AG08396 (cell line): ENCODE measurements around the gene TARS3.

ENCODE experiments used
- DNase-seq: peaks from one replicate; pipeline ENCODE4 v3.0.0; 2012; ENCODE audit warnings: low spot score, mixed read lengths

The TARS3 gene

DNA sequence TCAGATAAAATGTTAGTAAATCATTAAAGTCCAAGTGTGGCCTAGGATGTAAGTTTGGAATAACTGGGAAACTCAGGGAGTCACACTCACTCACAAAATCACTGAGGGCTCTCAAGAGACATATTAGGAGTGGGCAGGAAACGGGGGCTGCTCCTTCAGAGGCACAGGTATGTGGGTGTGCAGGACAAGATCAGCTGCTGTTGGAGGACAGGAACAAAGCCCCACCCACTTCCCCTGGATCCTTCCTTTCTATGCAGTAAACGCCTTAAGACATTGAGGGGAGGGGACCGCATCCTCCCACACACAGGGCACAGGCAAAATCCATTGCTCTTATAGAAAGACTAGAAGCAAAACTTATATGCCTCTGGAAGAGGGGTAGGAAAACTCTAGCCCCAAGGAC, 102.3 kb downstream of the TARS3 start:
- no peak for DNase-seq

DNA sequence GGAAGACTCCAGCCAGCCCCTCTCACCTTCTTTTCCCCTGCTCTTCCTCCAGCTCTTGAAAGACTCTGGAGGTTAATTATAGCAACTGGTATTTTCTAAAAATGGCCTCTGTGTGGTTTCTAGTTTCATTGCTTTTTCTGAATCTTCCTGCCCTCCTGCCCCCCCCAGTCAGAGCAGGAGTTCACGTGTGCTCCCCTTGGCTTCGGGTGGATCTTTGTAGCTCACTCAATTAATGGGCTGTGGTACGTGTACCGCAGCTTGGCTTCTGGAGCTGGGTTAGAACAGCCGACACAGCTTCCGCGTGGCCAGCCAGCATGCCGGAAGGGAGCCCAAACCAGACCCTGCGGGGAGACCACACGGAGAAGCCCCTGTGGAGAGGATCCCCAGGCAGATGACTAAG, 103.6 kb downstream of the TARS3 start:
- DNase-seq, result no peak

DNA sequence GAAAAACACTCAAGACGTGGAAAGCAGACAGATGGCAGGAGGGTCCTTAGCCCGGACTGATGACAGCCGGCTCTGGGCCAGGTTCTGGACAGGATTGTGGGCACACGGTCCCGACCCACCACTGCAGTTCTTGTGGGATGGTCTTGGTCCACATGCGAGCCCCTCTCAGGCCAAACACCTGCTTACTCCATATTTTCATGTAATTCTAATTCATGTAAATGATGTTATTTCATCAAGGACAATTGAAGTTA, 104.7 kb downstream of the TARS3 start:
- no peak for DNase-seq

DNA sequence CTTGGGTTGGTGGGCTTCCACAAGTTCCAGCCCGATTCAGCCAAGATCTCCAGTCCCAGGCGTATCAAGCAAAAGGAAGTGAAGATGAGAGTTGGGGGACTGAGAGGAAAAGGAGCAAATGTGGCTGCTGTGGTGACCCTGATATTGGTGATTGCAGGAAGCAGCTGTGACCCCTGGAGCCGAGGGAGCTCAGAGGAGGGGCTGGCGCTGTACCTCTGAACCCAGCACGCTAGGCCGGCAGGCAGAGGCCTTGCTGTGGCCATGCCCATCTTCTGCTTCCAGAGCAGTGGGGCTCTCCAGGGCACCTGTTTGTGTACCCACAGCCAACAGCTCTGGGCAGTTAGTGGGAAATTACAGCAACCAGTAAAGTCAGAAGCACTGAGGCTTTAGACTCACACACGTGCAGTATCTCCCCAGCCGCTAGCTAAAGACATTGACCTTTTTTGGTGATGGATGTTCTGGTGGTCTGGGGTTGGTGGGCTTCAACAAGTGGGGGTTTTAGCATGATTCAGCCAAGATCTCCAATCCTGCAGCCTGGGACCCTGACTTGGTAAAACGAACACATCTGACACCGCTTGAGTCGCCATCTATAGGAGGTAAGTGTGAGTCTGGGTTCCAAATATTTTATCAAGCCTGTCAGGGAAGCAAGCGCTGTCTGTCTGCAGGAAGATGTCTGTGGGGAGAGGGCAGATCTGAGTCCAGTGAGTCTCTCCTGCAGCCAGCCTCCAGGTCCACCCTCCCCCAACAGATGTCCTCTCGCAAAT, 105.2 kb downstream of the TARS3 start:
- DNase-seq, result no peak

DNA sequence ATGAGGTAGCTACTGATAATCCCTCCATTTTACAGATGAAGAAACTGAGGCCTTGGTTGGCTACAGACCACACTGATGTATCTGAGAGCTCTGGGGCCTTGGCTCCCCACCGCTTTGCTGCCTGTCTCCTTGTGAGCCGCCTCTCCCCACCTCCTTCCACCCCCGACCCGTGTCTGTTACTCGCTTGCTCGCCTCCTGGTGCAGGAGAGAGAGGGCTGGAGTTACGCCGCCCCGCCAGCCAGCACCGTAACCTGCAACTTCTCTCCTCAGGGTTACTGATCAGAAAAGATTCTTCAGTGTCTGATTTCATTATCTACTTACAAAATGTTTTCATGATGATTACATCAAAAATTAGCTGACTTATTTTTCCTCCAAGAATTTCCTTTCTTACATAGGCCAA, 106.2 kb downstream of the TARS3 start:
- DNase-seq, result no peak

DNA sequence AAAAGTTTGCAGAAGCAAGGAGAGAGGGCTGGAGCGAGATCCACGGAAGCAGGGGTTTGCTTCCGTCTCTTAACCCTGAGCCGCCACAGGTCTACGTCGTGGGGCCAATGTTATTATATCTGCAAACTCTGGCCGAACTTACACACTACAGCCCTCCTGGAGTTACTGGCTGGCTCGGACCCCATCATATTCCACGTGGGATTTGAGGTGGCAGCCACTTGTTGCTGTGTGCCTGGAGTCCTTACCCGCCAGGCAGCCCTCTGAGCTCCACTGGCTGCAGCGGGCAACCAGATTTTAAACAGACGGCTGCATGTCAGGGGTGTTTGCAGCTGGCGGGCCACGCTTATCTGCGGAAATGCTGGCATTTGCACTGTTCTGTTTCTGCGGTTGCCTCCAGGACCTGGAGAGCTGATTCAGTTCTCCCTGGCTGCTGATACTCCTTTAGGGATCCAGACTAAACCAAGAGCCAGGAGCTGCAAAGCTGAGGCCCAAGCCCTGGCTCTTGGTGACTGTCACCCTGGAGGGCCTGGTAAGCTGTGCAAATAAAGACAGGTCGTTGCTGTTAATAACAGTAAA, 106.8 kb downstream of the TARS3 start:
- no peak for DNase-seq

DNA sequence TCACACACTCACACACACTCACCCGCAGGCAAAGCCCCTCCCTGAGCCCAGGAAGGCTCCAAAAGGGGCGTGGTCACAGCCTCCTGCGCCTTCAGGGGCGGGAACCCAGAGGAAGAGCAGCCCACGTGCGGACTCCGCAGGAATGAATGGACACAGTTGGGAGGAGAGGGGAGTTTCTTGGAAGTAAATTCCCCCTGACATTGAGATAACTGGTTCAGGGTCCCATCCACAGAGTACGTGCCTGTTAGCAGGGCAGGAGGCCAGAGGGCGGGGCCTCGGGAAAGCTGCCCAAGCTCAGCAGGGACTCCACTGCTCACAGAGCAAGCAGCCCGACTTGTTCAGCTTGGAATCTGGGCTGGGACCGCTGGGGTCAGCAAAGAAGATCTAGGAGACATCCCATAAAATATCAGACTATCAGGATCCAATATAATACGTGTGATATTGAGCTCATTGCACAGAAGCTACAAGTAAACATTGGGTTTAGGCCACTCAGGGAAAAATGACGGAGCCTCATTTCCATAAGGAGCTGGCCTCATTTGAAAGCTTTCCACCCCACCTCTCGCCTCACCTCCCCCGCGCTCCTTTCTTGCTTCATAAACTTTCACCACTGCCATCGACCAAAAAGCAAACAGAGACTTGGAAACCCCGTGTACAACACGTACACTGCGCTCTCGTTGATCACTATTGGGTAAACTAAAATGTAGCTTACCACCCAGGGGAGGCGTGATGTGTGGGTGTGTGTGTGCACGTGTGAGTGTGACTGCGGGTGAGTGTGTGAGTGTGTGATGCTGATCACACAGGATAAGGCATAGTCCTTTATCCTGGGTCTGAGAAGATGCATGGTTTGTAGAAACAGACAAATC, 108.1 kb downstream of the TARS3 start:
- DNase-seq, result peak; percentile 74

DNA sequence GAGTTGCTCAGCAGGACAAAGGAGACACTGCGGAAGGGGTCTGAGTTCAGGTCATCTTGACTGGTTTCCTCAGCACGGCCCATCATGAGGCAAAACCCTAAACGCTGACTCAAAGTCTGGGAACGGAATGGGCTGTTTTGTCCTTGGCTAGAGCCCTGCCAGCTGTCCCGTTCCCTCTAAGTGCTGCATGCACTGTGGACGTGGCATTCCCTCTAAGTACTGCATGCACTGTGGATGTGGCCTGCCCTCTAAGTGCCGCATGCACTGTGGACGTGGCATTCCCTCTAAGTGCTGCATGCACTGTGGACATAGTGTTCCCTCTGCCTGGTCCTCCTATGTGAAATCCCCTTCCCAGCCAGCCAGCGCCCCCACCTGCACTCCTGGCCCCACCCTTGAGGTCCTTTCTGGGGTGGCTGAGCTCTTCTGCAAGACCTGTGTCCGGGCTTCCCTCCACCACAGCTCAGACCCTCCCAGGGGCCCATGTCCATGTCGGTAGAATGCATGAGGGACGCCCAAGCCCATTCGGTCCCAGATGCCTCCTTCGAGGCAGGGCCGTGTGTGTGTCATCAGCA, 108.8 kb downstream of the TARS3 start:
- DNase-seq, result no peak

DNA sequence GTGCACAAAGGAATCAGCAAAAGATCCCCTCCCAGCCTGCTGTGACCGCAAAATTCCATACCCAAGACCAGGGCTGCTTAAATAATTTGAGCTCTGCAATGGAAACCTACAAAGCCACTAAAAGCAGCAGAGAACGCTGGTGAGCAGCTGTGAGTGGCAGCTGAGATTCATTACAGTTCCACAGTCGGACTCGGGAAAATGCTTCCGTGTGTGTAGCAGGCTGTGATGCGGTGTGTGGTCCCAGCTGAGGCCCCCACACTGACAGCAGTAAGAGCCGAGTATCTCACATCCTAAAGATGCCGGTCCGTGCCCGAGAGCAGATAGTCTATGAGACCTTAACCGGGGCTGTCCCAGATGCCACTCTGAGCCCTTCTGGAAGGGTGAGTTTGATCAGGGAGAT, 109.5 kb downstream of the TARS3 start:
- DNase-seq, result no peak

DNA sequence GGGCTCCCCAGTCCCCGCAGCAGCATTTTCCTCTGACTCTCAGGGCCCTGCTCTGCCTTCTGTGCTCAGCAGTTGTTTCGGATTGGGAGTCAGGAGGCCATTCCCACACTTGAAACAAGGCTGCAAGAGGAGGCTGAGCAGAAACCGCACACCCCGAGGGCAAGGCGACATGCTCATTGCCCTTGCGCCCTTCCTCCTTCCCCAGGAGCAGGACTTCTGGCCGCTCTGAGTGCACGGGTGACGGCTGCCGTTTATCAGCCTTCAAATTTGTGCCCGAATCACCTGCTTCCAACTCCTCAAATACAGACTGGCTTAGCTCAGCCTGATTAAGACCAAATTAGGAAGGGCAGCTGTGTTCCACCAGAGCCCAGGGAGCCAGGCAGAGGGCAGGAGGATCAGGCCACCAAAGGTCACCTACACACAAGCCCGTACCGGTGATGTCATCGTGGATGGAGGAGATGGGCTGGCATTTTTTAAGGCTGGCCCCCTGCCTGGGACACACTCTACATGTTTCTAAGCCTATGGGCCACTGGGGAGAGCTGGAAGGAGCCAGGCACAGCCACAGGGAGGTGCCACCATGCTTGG, 110.2 kb downstream of the TARS3 start:
- no peak for DNase-seq

DNA sequence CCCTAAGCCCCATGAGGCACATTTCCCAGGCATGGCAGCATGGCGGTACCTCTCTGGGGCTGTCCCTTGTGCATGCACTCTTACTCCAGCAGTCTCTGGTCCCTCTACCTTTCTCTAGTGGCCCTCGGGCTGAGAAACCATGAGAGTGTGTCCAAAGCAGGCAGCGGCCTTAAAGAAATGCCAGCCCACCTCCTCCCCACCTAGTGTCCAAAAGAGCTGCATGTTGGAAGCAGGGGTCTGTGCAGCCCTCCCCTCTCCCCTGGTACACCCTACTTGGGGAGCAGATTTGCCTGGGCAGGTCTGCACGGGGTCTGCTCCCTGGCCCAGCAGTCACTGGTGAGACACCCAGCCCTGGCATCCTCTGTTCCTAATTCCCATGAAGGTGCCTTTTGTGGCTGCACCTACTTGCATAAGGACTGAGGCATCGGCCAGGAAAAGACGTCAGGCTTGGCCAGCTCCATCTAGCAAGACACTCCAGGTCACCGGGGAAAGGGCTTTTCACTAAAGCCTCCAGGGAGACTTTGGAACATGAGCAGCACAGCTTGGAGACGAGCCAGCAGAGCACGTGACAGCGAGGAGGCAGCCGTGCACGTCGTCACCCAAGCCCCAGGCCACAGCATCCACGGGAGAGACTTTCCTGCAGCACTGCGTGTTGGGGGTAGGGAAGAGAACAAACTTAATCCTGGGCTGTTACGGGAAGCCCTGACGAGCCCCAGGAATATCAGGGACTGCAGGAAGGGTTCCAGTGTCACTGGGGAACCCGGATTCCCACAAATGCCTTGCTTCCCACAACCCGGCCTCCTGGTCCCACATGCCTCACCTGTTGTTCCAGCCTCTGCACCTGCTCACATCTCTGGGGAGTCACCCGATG, 110.9 kb downstream of the TARS3 start:
- DNase-seq, result peak; percentile 49

DNA sequence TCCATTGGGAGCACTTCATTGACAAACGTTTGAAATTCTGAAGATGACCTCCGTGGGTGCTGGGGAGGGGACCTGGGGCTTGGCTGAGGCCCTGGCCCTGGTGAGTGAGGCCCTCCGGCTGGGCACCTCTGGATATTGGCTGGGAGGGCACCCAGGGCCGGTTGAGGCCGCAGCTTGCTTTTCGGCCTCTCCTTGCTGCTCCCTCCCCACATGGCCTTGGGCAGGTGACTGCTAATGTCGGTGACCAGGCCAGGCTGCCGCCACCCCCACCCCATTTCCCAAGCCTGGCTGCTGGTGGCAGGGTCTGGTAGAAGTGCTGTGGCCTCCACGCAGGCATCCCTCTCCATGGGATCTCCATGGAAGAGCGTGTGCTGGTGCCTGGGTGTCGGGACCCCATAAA, 111.6 kb downstream of the TARS3 start:
- no peak for DNase-seq

DNA sequence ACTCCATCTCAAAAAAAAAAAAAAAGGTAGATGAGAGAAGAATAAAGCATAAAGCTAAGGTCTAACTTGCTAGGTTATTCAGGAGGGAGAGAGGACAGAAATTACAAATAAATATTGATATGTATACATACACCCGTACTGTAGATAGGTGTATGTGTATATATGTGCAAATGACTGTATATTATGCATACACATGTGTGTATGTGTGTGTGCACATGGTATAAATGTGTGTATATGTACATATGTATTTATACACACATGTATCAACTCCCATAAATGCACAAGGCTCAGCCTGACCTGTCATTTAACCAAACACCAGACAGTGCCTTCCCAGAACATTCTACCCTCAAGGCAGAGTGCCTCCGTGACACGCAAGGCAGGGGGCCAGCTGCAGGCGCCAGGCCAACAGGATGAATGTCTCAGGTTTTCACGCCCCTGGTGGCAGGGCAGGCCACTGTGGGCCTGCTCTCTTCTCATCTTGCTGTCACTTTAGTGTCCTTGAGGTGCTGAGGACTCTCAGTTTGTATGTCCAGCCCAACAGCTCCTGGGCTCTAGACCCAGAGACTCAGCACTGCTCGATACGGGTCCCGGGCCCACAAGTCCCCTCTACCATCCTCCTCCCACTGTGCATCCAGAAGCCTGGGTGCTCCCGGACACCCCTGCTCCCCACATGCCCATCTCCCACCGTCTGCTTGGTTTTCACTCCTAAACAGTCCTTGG, 112.5 kb downstream of the TARS3 start:
- DNase-seq, result no peak

DNA sequence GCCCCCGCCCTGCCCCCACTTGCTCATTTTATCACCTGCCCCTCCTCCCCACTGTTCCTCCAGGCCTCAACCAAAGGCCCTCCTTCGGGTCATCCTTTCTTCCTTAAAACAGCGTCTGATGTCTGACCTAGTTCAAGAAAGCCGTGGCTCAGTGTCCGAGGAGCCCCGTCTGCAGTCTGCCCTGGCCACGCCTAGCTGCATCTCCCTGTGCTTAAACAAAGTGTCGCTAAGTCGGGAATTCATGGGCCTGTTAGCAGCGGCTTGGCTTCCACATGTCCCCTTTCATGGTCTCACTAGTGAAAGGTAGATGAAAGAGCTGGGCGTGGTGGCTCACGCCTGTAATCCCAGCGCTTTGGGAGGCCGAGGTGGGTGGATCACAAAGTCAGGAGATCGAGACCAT, 113.3 kb downstream of the TARS3 start:
- DNase-seq, result no peak

DNA sequence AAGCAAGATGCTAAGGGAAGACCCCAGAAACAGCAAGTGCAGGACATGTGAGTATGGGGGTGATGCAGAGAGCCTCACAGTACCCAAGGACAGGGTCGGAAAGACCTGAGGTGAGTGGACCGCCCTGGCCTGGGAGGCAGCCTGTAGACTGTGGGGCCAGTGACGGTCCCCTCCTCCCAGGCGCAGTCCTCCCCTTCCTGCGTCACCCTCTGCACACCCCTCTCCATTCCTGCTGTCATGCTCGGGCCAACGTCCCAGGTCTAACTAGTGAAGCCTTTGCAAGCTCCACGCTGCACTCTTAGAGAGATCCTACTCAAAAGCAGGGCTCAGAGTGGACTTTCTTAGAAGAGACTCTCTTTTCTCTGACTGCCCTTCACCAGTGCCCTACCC, 113.7 kb downstream of the TARS3 start:
- DNase-seq, result no peak

DNA sequence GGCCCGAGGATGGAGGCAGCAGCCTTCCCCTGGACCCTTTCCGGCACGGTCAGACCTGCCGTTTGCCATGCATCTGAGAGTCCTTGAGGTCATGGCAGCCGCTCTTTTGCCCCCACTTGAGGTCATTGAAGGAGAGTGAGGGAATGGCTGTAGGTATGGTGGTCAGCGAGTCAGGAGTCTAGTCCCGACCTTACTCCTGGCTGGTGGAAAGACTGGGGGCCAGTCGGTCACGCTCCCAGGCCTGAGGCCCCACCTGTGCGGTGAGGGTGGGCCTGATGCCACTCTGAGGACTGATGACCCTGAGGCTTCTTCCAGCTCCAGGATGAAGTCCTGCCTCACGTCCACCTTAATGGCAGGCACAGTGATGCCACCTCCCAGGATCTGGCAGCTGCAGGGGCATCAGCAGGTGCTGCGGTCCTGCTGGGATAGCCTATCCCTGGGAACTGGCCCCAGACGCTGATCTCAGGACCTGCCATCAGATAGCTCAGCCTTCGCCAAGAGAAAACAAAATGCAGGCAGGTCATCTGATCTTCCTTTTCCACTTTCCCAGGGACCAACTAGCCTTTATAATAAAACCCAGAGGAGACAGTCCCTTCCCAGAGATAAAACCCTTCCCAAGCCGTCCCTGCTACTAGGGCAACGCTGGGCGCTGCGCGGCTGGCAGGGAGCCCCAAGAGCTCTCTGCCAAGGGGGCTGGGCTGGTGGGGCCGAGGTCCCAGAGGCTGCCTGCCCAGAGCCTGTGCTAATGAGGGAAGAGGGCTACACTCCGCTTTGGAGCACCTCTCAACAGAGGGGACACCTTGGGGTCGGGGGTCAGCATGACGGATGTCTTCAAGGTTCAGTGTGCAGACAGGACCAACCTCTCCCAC, 114.3 kb downstream of the TARS3 start:
- no peak for DNase-seq

DNA sequence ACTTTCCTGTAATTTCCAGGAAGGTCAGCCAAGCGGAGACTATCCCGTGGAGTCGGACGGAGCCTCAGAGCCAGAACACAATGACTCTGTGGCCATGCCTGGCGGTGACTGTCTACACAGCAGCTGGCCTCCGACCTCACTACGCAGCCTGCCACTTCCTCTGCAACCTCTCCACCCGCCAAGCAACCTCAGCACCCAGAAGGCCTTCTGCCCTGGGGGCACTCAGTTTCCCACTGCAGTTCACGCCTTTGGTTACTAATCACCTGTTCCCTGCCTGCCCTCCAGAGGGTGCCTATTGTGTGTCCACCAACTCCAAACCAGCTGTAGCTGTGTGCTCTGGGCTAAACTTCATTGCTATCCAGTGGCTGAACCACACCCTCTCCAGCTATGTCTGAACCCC, 116.1 kb downstream of the TARS3 start:
- no peak for DNase-seq

DNA sequence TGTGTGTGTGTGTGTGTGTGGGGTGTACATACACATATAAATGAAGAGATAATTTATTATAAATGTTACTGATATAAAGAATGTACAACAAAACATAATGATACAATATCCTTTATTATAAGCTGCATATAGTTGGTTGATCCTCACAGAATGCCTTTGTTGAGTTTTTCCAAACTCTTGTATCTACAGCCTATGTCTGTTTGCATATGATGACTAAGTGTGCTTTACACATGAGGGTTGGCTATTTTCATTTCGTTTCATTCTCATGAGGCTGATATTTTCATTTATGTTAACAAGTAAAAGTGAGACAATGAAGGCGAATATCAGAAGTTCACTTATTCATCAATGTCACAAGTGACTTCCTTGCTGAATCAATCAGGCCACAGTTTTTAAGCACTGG, 117.2 kb downstream of the TARS3 start:
- DNase-seq, result no peak

DNA sequence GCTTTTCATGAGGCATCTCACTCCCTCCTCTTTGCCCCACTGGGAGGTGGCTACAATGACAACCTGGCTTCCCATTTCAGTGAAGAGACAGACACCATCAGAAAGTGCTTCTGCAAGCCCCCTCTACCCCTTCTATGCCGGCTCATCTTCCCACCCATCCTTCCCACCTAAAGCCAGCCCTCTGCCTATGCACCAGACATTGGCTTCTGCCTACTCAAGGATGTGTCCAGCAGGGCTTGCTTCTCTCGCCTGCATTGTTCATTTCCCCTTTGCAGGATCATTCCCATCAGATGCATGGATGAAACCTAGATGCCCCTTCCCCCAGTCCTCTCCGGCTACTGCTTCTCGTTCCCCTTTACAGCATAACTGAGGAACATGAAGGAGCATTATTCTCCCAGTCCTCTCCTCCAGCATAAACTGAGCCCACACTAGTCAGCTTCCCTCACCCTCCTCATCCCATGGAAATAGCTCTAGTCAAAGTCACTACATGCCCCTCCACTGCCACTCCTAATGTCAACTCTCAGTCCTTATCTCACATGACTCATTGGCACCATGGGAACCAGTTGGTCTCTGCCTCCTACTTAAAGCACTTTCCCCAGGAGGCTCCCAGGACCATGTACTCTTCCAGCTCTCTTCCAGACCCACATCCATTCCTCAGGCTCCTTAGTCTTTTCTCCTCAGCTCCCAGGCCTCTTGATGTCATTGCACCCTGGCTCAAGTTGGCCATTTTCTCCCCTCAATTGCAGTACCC, 120.0 kb downstream of the TARS3 start:
- no peak for DNase-seq
